ENCODE measurements around the gene TAF12. TPM values are rescaled to one million over a fixed set of nuclear protein-coding genes. Genes with fewer than 3 reads are reported as not detected.
"Not testable (repeated sequence)": the region's sequence is repeated elsewhere in the genome, so short reads cannot be mapped to it uniquely, and the experiment has no call there.

TAF12 gene
- polyA plus RNA-seq, 1 donor (not counting 4 experiments of a cell fraction or from before 2014, with no cell fraction given) = 56.9 TPM

GRCh38 chr1:28592321-28593071 lies 50.4 kb downstream of the TAF12 start:
- TF ChIP-seq EZH2 (IDR thresholded peaks at IDR 0.05; ENCODE audit: low read length) (no peak), CTCF (optimal IDR thresholded peaks at IDR 0.05 in 1 of 3, IDR thresholded peaks at IDR 0.05 in 1 of 3, conservative IDR thresholded peaks at IDR 0.05 in 1 of 3; ENCODE audit: extremely low read depth in 1 of 3, insufficient read depth in 2 of 3, low read length in 3 of 3) (no peak)
- Histone ChIP-seq H3K4me2 (ENCODE audit: control insufficient read depth, extremely low read depth, insufficient read depth, low read depth, low read length) (peak overlapping the region; percentile 48), H3K9ac (ENCODE audit: control insufficient read depth, extremely low read depth, insufficient read depth, low read length) (peak overlapping the region; percentile 13), H3K27me3 (ENCODE audit: control insufficient read depth, extremely low read depth, insufficient read depth, low read length) (peaks cover 4% of the 10 kb centered on the region), H2AFZ (ENCODE audit: control insufficient read depth, low read length) (no peak overlapping the region), H3K4me1 (ENCODE audit: control insufficient read depth, extremely low read depth, insufficient read depth, low read length) (peaks cover 14% of the 10 kb centered on the region), H3K36me3 (ENCODE audit: control insufficient read depth in 2 of 2, extremely low read depth in 1 of 2, insufficient read depth in 2 of 2, low read length in 2 of 2) (no peaks in the 10 kb centered on the region), H4K20me1 (ENCODE audit: control insufficient read depth, extremely low read depth, insufficient read depth, low read length) (no peaks in the 10 kb centered on the region), H3K9me3 (ENCODE audit: control insufficient read depth, low read depth, low read length) (no peaks in the 10 kb centered on the region), H3K9me1 (ENCODE audit: control insufficient read depth, extremely low read depth, insufficient read depth, low read length) (no peaks in the 10 kb centered on the region), H3K27ac (ENCODE audit: control insufficient read depth, insufficient read depth, low read length) (no peak overlapping the region), H3K4me3 (ENCODE audit: control insufficient read depth in 2 of 3, extremely low read depth in 1 of 3, insufficient read depth in 2 of 3, low read depth in 1 of 3, low read length in 3 of 3) (peak overlapping the region in 1 of 3 experiments; percentile 7), H3K79me2 (ENCODE audit: control insufficient read depth, insufficient read depth, low read length) (no peaks in the 10 kb centered on the region)
- DNase-seq (ENCODE audit: low read depth, low spot score) (no peak), FAIRE-seq (no peak)
- dilution Hi-C loops (cut with MboI; ENCODE audit: extremely low pct_ligation_motif_present, low sequenced_read_pairs) = no loop called here

- Histone ChIP-seq H3K4me3 (ENCODE audit: control insufficient read depth in 2 of 3, extremely low read depth in 1 of 3, insufficient read depth in 2 of 3, low read depth in 1 of 3, low read length in 3 of 3) (peak within 1 kb of the TSS in 1 of 3 experiments; percentile 7), H3K27ac (ENCODE audit: control insufficient read depth, insufficient read depth, low read length) (no peak within 1 kb of the TSS), H3K4me2 (ENCODE audit: control insufficient read depth, extremely low read depth, insufficient read depth, low read depth, low read length) (peak within 1 kb of the TSS; percentile 48), H3K4me1 (ENCODE audit: control insufficient read depth, extremely low read depth, insufficient read depth, low read length) (peaks cover 14% of the 10 kb centered on the region), H3K9me1 (ENCODE audit: control insufficient read depth, extremely low read depth, insufficient read depth, low read length) (no peaks in the 10 kb centered on the region), H2AFZ (ENCODE audit: control insufficient read depth, low read length) (no peak within 1 kb of the TSS), H3K36me3 (ENCODE audit: control insufficient read depth in 2 of 2, extremely low read depth in 1 of 2, insufficient read depth in 2 of 2, low read length in 2 of 2) (no peaks in the 10 kb centered on the region), H4K20me1 (ENCODE audit: control insufficient read depth, extremely low read depth, insufficient read depth, low read length) (no peaks in the 10 kb centered on the region), H3K9me3 (ENCODE audit: control insufficient read depth, low read depth, low read length) (no peaks in the 10 kb centered on the region), H3K9ac (ENCODE audit: control insufficient read depth, extremely low read depth, insufficient read depth, low read length) (peak within 1 kb of the TSS; percentile 13), H3K79me2 (ENCODE audit: control insufficient read depth, insufficient read depth, low read length) (no peaks in the 10 kb centered on the region), H3K27me3 (ENCODE audit: control insufficient read depth, extremely low read depth, insufficient read depth, low read length) (peaks cover 4% of the 10 kb centered on the region)
- DNase-seq (ENCODE audit: low read depth, low spot score) (no peak), FAIRE-seq (no peak)
- TF ChIP-seq EZH2 (IDR thresholded peaks at IDR 0.05; ENCODE audit: low read length) = no peak
- TF ChIP-seq CTCF (optimal IDR thresholded peaks at IDR 0.05 in 1 of 3, IDR thresholded peaks at IDR 0.05 in 1 of 3, conservative IDR thresholded peaks at IDR 0.05 in 1 of 3; ENCODE audit: extremely low read depth in 1 of 3, insufficient read depth in 2 of 3, low read length in 3 of 3) = no peak
- dilution Hi-C loops (cut with MboI; ENCODE audit: extremely low pct_ligation_motif_present, low sequenced_read_pairs) = no loop called here
These were observed 51.1 kb downstream of the TAF12 start, which contains the start of gene RAB42 for GRCh38 chr1:28591708-28592320. Gene RAB42, plus strand, starts transcription at chr1:28592265. Its CDS starts 247 bp downstream, at chr1:28592512.

- DNase-seq (ENCODE audit: low read depth, low spot score); H3K9me3 ChIP-seq (ENCODE audit: control insufficient read depth, low read depth, low read length); H3K27me3 ChIP-seq (ENCODE audit: control insufficient read depth, extremely low read depth, insufficient read depth, low read length); H3K9me1 ChIP-seq (ENCODE audit: control insufficient read depth, extremely low read depth, insufficient read depth, low read length); H3K4me3 ChIP-seq (ENCODE audit: control insufficient read depth in 2 of 3, extremely low read depth in 1 of 3, insufficient read depth in 2 of 3, low read depth in 1 of 3, low read length in 3 of 3); H3K79me2 ChIP-seq (ENCODE audit: control insufficient read depth, insufficient read depth, low read length); H3K4me1 ChIP-seq (ENCODE audit: control insufficient read depth, extremely low read depth, insufficient read depth, low read length); H3K4me2 ChIP-seq (ENCODE audit: control insufficient read depth, extremely low read depth, insufficient read depth, low read depth, low read length); dilution Hi-C loops (cut with MboI; ENCODE audit: extremely low pct_ligation_motif_present, low sequenced_read_pairs); H2AFZ ChIP-seq (ENCODE audit: control insufficient read depth, low read length); H3K36me3 ChIP-seq (ENCODE audit: control insufficient read depth in 2 of 2, extremely low read depth in 1 of 2, insufficient read depth in 2 of 2, low read length in 2 of 2); H4K20me1 ChIP-seq (ENCODE audit: control insufficient read depth, extremely low read depth, insufficient read depth, low read length); FAIRE-seq; H3K27ac ChIP-seq (ENCODE audit: control insufficient read depth, insufficient read depth, low read length); H3K9ac ChIP-seq (ENCODE audit: control insufficient read depth, extremely low read depth, insufficient read depth, low read length): not testable (repeated sequence)
These were observed 56.1 kb downstream of the TAF12 start for GRCh38 chr1:28586585-28587391.

All from keratinocyte (primary cell).